ENCODE measurements around the gene FXYD6.

- TF ChIP-seq CTCF (conservative IDR thresholded peaks at IDR 0.05; ENCODE audit: low read depth, low read length) (no peak), EZH2 (IDR thresholded peaks at IDR 0.05; ENCODE audit: low read length, unreplicated experiment) (no peak), EZH2phosphoT487 (IDR thresholded peaks at IDR 0.05; ENCODE audit: borderline replicate concordance, low read length) (no peak)
These were observed 938 bp downstream of the FXYD6 start for GRCh38 chr11:117875382-117876058.
